Heart right ventricle (tissue), 16 donors: ENCODE measurements around the gene GBE1. TPM values are rescaled to one million over a fixed set of nuclear protein-coding genes. Genes with fewer than 3 reads are reported as not detected.

Experiments used
- ATAC-seq, 8 donors: fragments of 200-7000 bp; cut with Tn5 transposase; one replicate each; pipeline ENCODE4 v1.9.1; 2020; ENCODE audit warnings: mild to moderate bottlenecking in 8 of 8, moderate library complexity in 8 of 8, moderate number of reproducible peaks in 1 of 8
- DNase-seq, 2 donors: peaks; one replicate each; pipeline ENCODE4 v3.0.0-alpha.2; 2020
- H3K27ac ChIP-seq, 10 donors: fragments of 200-600 bp; sonication (generic) in 2 of 10; one replicate each; pipeline versions ENCODE4 v1.5.0 to v1.8.0; 2020 to 2022; ENCODE audit warnings: mild to moderate bottlenecking in 3 of 10
- H3K27me3 ChIP-seq, 7 donors: fragments of 200-600 bp; one replicate each; pipeline ENCODE4 v1.8.0; 2021 to 2022; ENCODE audit warnings: mild to moderate bottlenecking in 2 of 7
- H3K36me3 ChIP-seq, 9 donors: fragments of 200-600 bp; sonication (generic) in 1 of 9; one replicate each; pipeline versions ENCODE4 v1.5.0 to v1.8.0; 2020 to 2022; ENCODE audit warnings: mild to moderate bottlenecking in 2 of 9
- H3K4me1 ChIP-seq, 9 donors: fragments of 200-600 bp; sonication (generic) in 1 of 9; one replicate each; pipeline versions ENCODE4 v1.5.0 to v1.8.0; 2020 to 2022; ENCODE audit warnings: mild to moderate bottlenecking in 4 of 9
- H3K4me3 ChIP-seq, 10 donors: fragments of 200-600 bp; sonication (generic) in 2 of 10; one replicate each; pipeline versions ENCODE4 v1.5.0 to v1.8.0; 2020 to 2022; ENCODE audit warnings: mild to moderate bottlenecking in 7 of 10, moderate library complexity in 2 of 10
- H3K9me3 ChIP-seq, 11 donors: fragments of 200-600 bp in 10 of 11; sonication (generic) in 2 of 11; one replicate each; pipeline versions ENCODE4 v1.5.0 to v1.8.0; 2013 to 2022; ENCODE audit warnings: mild to moderate bottlenecking in 2 of 11, control low read depth in 1 of 11, moderate library complexity in 1 of 11
- CTCF ChIP-seq, 9 donors: fragments of 200-600 bp; sonication (generic) in 2 of 9; IDR thresholded peaks; one replicate each; pipeline versions ENCODE4 v1.5.0 to v1.8.0; 2021 to 2022; ENCODE audit warnings: antibody characterized with exemption in 9 of 9, mild to moderate bottlenecking in 5 of 9, moderate library complexity in 1 of 9
- WGBS, 2 donors: extraction: QIAGEN DNeasy Blood & Tissue Kit; methylation state at CpG; one replicate each; pipeline ENCODE4 v1.1.7; 2013; ENCODE audit warnings: inconsistent platforms in 1 of 2; 5-methylcytosine and 5-hydroxymethylcytosine counted together
- intact Hi-C, 10 donors: fragments of 100-400 bp; cut with DNase I; formaldehyde crosslinking; loops; one replicate each; pipeline versions ENCODE4 v1.11.1 to v1.14.2; 2022
- polyA plus RNA-seq, 2 donors: library from polyadenylated mRNA; stranded (reverse); fragments of 200-250 nt; gene quantifications; one replicate each; pipeline ENCODE4 v1.2.3, GENCODE V29; 2013
- total RNA-seq, 10 donors: library from RNA; stranded (reverse); fragmentation: NEBNext Ultra II Directional in 3 of 10; extraction: Animal tissue kit (Norgen Biotek cat#: 25700) in 3 of 10; gene quantifications; one replicate each; pipeline versions ENCODE4 v1.2.1 to v1.2.4, GENCODE V29; 2021 to 2023
- donor health status: Arrhythmogenic right ventricular cardiomyopathy.
- donor health status: ischemic (EF 13 %, LVEDD 7.1; RV severe dilation, severe dysfunction).
- donor health status: healthy with polysubstance abuse.
- donor health status: DM: no; HTN: yes; CAD: no.
- donor health status: DM: no; HTN: no; CAD: no.
- donor health status: ischemic (EF 25% LVEDD 6.9; RV normal size, moderate dysfunction).
- donor health status: ischemic (EF 25% LVEDD 5.7; RV mildly dilated, moderate dysfunction).
- donor health status: healthy.
- donor health status: DM: yes; HTN: yes; CAD: no.
- donor health status: Ischemic cardiomyopathy.
- donor health status: ischemic (EF 35%, LVEDD 5.7; RV mildly dilated, moderate dysfunction).
- donor health status: nonischemic (EF 11% LVEDD 7.7; RV severe dilation, severe dysfunction).
- donor health status: DM: yes; HTN: yes; CAD: no.
- donor health status: PGD.
- donor health status: ischemic (EF 29% LVEDD 5.4; RV normal size, mild dysfunction).
- donor health status: nonischemic (EF 23%, LVEDD 6.1; RV moderate dilation, normal function).

The GBE1 gene
- total and polyA plus RNA-seq, 12 donors, result 24.8 to 153 (median 98.8) TPM

- Histone ChIP-seq H3K27ac (no peak overlapping the region), H3K36me3 (peaks cover 0 to 13% (median 0%) of the 10 kb centered on the region in 9 donors), H3K4me1 (peaks cover 0 to 30% (median 13%) of the 10 kb centered on the region in 9 donors), H3K27me3 (no peaks in the 10 kb centered on the region), H3K4me3 (no peak overlapping the region), H3K9me3 (no peaks in the 10 kb centered on the region)
- intact Hi-C loops, result loop anchor here in 9 of 10 donors (2.0 to 10.0 kb wide), 10 partner anchors 58 to 468 kb away; partner anchors contain the start of gene GBE1 (in 2 of the 9)
- peak; percentile 38 to 86 (median 81) for TF ChIP-seq CTCF (IDR thresholded peaks at IDR 0.05)
- peak in 1 of 8 donors; percentile 53 for ATAC-seq
- no peak for DNase-seq
Measured at GRCh38 chr3:81666502-81667121, 94.8 kb downstream of the GBE1 start.

- H3K9me3 ChIP-seq, result no peaks in the 10 kb centered on the region
- H3K4me1 ChIP-seq, result peaks cover 0 to 29% (median 0%) of the 10 kb centered on the region in 9 donors
- DNase-seq (no peak), ATAC-seq (peak in 1 of 8 donors; percentile 61)
- peaks cover 0 to 9% (median 0%) of the 10 kb centered on the region in 9 donors for H3K36me3 ChIP-seq
- no peak overlapping the region for H3K4me3 ChIP-seq
- WGBS, 2 donors, result 96 to 99% methylated on average over 10 of the region's 10 CpGs
- TF ChIP-seq CTCF (IDR thresholded peaks at IDR 0.05), result no peak
- H3K27me3 ChIP-seq, result no peaks in the 10 kb centered on the region
- H3K27ac ChIP-seq, result no peak overlapping the region
- intact Hi-C loops, result loop anchor here in 5 of 10 donors (10.0 kb wide), 5 partner anchors 62 to 472 kb away; partner anchors contain the start of gene GBE1 (in 2 of the 5)
Measured at GRCh38 chr3:81663114-81663513, 98.3 kb downstream of the GBE1 start.

GRCh38 chr3:81660036-81660435 is 101.4 kb downstream of the GBE1 start:
- H3K4me1 ChIP-seq, result peaks cover 0 to 24% (median 0%) of the 10 kb centered on the region in 9 donors
- H3K4me3 ChIP-seq, result no peak overlapping the region
- no peak for TF ChIP-seq CTCF (IDR thresholded peaks at IDR 0.05)
- H3K9me3 ChIP-seq, result no peaks in the 10 kb centered on the region
- WGBS, 2 donors, result 96 to 99% methylated on average over 1 of the region's 1 CpG
- no peaks in the 10 kb centered on the region for H3K27me3 ChIP-seq
- intact Hi-C loops, result loop anchor here in 5 of 10 donors (10.0 kb wide), 5 partner anchors 65 to 475 kb away; partner anchors contain the start of gene GBE1 (in 2 of the 5)
- DNase-seq (no peak), ATAC-seq (no peak)
- H3K27ac ChIP-seq, result no peak overlapping the region
- H3K36me3 ChIP-seq, result peaks cover 0 to 5% (median 0%) of the 10 kb centered on the region in 9 donors

- Histone ChIP-seq H3K9me3 (no peaks in the 10 kb centered on the region), H3K27me3 (no peaks in the 10 kb centered on the region), H3K36me3 (peaks cover 0 to 5% (median 0%) of the 10 kb centered on the region in 9 donors), H3K4me1 (peaks cover 0 to 19% (median 3%) of the 10 kb centered on the region in 9 donors), H3K27ac (no peak overlapping the region), H3K4me3 (no peak overlapping the region)
- DNase-seq (no peak), ATAC-seq (no peak)
- intact Hi-C loops, result no loop called here
- TF ChIP-seq CTCF (IDR thresholded peaks at IDR 0.05), result no peak
- 76 to 79% methylated on average over 3 of the region's 3 CpGs for WGBS, 2 donors
Measured at GRCh38 chr3:81658322-81658997, 103.0 kb downstream of the GBE1 start.
